Activated naive CD8-positive, alpha-beta T cell treated with anti-CD3 and anti-CD28 coated beads, Interleukin-2, amount 50 U/mL, for 16 hours (primary cell): ENCODE results near the gene RHBG.
"Not testable (repeated sequence)": the region's sequence is repeated elsewhere in the genome, so short reads cannot be mapped to it uniquely, and the experiment has no call there.

Source experiments
- DNase-seq: peaks from one replicate; pipeline ENCODE4 v3.0.0-alpha.2; 2020; ENCODE audit warnings: low read depth, low spot score

The RHBG gene

DNA sequence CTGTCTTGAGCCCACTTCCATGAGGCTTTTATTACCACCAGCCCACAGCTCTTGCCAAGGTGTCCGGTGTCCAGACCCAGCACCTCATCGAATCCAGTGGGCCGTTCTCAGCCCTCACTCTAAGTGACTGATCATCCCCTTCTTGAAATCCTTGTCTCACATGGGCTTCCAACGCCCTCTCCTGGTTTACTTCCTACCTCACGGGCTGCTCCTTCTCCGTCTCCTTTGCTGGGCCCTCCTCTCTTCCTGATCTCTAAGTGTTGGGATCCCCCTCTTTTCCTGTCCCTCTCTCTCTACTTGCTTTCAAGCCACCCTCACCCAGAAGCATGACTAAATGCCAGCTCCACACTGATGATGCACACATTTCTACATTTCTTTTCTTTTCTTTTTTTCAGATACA is 9.0 kb upstream of the RHBG start:
- no peak for DNase-seq

GRCh38 chr1:156360534-156360933 is 8.5 kb upstream of the RHBG start:
- DNase-seq: no peak

- no peak for DNase-seq
Measured at GRCh38 chr1:156365754-156366153, 3.3 kb upstream of the RHBG start.

GRCh38 chr1:156366378-156367166 is 2.4 kb upstream of the RHBG start:
- no peak for DNase-seq

DNA sequence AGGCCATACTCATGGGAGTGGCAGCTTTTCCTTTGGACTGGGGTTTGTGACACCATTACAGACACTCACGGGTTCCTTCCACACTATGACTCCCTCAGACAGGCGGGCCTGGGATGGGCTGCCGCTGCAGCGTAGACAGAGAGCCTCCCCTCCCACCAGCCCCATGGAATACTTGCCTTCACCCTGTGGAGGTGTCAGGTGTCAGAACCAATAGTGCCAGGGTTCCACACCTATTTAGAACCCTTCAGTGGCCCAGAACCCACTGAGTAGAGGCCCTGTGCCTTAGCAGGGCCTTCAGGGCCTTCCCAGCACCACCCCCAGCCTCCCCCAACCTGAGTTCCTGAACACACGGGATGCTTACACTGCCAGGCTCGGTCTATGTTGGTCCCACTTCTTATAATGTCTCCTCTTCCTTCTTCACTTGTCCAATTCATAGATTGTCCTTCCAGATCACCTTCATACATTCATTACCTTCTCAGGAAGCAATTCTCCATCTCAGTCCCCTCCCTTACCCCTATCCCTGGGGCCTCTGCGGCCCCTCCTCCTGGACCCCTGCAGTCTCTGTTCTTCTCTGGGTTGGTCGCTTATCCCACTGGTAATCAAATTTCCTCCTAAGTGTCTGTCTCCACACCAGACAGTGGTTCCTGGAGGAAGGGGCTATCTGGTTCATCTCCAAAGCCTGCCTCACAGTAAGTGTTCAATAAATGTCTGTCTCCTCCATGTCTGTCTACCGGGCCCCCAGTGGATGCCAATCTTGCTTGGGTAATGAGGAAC is 1.4 kb upstream of the RHBG start:
- no peak for DNase-seq

DNA sequence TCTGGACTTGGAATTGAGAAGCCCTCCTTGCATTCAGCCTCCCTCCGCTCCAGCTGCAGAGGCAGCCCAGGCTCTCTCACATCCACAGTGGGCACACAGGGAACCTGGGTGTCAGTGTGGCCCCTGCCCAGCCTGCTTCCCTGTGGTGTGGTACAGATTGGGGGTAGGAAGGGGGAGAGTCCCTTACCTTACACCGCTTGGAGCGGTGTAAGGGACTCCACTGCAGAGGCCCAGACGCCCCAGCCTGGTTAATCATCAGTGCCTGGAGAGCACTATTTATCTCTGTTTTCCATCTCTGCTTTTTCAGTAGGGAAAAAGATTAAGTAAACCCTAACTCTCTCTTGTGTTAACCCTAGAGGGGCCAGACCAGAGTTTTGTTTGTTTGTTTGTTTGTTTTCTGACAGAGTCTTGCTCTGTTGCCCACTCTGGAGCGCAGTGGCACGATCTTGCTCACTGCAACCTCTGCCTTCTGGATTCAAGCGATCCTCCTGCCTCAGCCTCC is 803 bp upstream of the RHBG start:
- no peak for DNase-seq

- not testable (repeated sequence) for DNase-seq
Measured at GRCh38 chr1:156369685-156370286, 775 bp downstream of the RHBG start.

- no peak for DNase-seq
Measured at GRCh38 chr1:156371553-156372264, 2.7 kb downstream of the RHBG start.

DNA sequence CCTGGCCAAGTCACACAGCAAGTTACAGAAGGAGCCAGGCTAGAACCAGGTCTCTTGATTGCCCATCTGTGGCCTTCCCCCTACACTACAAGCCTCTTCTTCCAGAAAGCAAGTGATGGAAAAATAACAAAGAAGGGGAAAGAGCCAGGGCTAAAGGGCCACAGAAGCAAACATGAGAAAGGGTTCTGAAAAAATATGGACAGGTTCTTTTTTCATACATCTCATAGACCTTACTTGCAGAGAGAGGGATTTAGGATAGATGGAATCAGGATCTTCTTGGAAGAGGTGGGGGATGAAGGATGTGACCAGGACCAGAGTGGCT is 3.2 kb downstream of the RHBG start:
- no peak for DNase-seq

GRCh38 chr1:156372876-156373275 is 3.9 kb downstream of the RHBG start:
- DNase-seq: no peak

DNA sequence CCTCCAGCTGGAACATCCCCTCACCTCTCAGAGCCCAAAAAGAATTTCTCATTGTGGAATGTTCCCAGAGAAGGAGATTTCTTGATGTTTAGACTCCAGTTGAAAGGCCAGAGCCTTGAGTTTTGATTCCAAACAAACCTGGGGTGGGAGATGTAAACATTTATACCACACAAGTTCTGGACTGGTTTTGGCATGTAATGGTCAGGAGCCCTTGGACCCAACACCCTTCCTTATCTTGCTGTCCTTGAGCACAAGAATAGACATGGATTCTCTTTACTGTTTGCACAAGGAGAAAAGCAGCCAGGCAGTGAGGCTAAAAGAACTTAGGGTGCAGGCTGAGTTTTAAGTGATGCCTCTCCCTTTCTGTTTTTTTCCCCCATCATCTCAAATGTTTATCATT is 4.5 kb downstream of the RHBG start:
- DNase-seq: no peak

DNA sequence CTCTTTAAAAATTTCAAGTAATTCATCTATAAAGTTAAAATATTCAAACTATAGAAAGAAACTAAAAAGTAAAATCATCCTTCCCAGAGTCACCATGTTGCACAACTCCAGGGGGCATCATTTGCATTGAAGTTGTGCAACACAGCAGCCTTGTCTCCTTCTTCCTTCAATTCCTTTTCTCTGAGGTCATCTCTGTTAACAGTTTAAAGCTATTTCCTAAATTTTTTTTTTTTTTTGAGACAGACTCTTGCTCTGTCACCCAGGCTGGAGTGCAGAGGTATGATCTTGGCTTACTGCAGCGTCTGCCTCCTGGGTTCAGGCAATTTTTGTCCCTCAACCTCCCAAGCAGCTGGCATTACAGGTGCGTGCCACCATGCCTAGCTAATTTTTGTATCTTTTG is 7.1 kb downstream of the RHBG start:
- no peak for DNase-seq

- DNase-seq: no peak
Measured at GRCh38 chr1:156376958-156377919, 8.2 kb downstream of the RHBG start.

DNA sequence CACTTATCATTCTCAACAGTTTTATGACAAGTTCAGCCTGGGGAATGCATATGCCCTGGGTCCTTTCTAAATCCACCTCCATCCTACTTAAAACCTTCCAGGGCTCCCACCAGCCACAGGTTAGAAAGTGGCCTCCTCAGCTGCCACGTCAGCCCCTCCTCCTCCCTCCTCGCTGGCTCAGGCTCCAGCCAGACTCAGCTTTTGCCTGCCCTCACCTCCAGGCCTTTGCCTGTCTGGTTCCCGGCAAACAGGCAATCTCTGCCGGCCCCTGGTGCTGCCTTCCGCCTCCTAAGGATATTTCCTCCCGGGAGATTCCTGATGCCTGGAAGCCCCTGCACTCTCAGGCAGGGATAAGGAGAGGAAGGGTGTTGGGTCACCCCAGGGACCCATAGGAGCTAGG is 9.5 kb downstream of the RHBG start:
- DNase-seq: no peak

GRCh38 chr1:156379420-156380165 is 10.6 kb downstream of the RHBG start:
- no peak for DNase-seq

- no peak for DNase-seq
Measured at GRCh38 chr1:156382561-156382960, 13.6 kb downstream of the RHBG start.

DNA sequence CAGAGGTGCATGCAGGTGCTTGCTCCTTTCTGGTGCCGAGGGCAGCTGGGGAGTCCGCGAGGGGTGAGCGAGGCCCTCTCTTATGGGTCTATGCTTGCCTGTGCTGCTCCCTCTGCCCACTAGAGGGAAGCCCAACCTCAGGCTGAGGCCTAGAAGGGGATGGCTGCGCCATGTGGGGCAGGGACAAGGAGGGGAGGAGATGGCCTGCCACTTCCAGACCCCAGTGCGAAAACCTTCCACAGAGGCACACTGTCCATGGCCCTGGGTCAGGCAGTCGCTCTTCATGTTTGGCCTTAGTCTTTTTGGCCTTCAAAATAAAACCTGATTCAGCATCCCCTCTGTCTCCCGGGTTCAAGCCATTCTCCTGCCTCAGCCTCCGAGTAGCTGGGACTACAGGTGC is 14.0 kb downstream of the RHBG start:
- DNase-seq: peak; percentile 38

- DNase-seq: no peak
Measured at GRCh38 chr1:156384007-156384406, 15.0 kb downstream of the RHBG start.

DNA sequence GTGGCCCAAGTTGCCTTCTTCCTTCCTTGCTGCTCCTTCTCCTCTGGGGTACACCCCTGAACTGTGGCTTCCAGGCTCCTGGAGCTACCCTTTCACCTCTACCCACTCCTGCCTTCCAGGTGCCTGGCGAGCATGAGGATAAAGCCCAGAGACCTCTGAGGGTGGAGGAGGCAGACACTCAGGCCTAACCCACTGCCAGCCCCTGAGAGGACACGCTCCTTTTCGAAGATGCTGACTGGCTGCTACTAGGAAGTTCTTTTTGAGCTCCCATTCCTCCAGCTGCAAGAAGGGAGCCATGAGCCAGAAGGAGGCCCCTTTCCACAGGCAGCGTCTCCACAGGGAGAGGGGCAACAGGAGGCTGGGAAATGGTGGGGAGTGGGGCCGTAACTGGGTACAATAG is 15.6 kb downstream of the RHBG start:
- no peak for DNase-seq

DNA sequence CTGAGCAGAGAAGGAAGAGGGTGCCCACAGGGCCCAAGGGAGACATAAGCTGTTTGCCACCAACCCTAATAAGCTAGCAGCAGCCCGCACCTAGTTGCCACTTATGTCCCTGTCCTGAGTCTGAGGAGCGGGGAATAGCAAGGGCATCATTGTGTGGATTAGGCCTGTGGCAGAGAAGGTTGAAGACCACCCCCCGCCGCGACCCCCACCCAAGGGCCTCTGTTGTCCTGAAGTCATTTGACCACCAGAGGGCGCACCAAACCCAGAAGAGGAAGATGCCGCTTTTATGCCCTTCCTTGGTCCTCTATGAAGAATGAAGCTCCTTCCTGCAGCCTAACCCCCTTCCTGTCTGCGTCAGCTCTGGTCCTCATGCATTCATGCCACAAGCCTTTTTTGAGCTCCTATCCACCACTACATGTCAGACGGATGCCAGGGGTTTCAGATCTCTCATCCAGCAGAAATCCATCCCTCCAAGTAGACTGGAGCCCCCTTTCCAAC is 16.6 kb downstream of the RHBG start:
- DNase-seq: peak; percentile 46
